ENCODE measurements around the gene RGS13.

Gene RGS13

GRCh38 chr1:192626366-192627179 lies 9.4 kb upstream of the RGS13 start:
- no peak for DNase-seq (ENCODE audit: low read depth)

GRCh38 chr1:192627901-192628300 lies 8.0 kb upstream of the RGS13 start:
- DNase-seq (ENCODE audit: low read depth): no peak

- DNase-seq (ENCODE audit: low read depth): no peak
Observed at GRCh38 chr1:192628396-192629057, 7.4 kb upstream of the RGS13 start.

- no peak for DNase-seq (ENCODE audit: low read depth)
Observed at GRCh38 chr1:192629612-192630011, 6.3 kb upstream of the RGS13 start.

GRCh38 chr1:192630521-192631287 lies 5.2 kb upstream of the RGS13 start:
- DNase-seq (ENCODE audit: low read depth): no peak

GRCh38 chr1:192631749-192632148 lies 4.2 kb upstream of the RGS13 start:
- DNase-seq (ENCODE audit: low read depth): no peak

GRCh38 chr1:192632188-192632587 lies 3.8 kb upstream of the RGS13 start:
- no peak for DNase-seq (ENCODE audit: low read depth)

- no peak for DNase-seq (ENCODE audit: low read depth)
Observed at GRCh38 chr1:192632641-192633532, 3.1 kb upstream of the RGS13 start.

GRCh38 chr1:192633533-192634253 lies 2.3 kb upstream of the RGS13 start:
- no peak for DNase-seq (ENCODE audit: low read depth)

GRCh38 chr1:192635041-192635440 lies 906 bp upstream of the RGS13 start:
- DNase-seq (ENCODE audit: low read depth): no peak

- no peak for DNase-seq (ENCODE audit: low read depth)
Observed at GRCh38 chr1:192639607-192640368, 3.8 kb downstream of the RGS13 start.

GRCh38 chr1:192652159-192652558 lies 16.2 kb downstream of the RGS13 start:
- DNase-seq (ENCODE audit: low read depth): no peak

- no peak for DNase-seq (ENCODE audit: low read depth)
Observed at GRCh38 chr1:192654120-192654519, 18.2 kb downstream of the RGS13 start.

- DNase-seq (ENCODE audit: low read depth): no peak
Observed at GRCh38 chr1:192654591-192655251, 18.8 kb downstream of the RGS13 start.

- DNase-seq (ENCODE audit: low read depth): no peak
Observed at GRCh38 chr1:192657760-192658159, 21.8 kb downstream of the RGS13 start.

- no peak for DNase-seq (ENCODE audit: low read depth)
Observed at GRCh38 chr1:192658255-192658654, 22.3 kb downstream of the RGS13 start.

GRCh38 chr1:192660613-192661012 lies 24.7 kb downstream of the RGS13 start:
- DNase-seq (ENCODE audit: low read depth): no peak

GRCh38 chr1:192668409-192668983 lies 32.5 kb downstream of the RGS13 start:
- no peak for DNase-seq (ENCODE audit: low read depth)

GRCh38 chr1:192669174-192669573 lies 33.2 kb downstream of the RGS13 start:
- no peak for DNase-seq (ENCODE audit: low read depth)
